Measurements from ENCODE around the gene HK3.

HK3 gene

DNA sequence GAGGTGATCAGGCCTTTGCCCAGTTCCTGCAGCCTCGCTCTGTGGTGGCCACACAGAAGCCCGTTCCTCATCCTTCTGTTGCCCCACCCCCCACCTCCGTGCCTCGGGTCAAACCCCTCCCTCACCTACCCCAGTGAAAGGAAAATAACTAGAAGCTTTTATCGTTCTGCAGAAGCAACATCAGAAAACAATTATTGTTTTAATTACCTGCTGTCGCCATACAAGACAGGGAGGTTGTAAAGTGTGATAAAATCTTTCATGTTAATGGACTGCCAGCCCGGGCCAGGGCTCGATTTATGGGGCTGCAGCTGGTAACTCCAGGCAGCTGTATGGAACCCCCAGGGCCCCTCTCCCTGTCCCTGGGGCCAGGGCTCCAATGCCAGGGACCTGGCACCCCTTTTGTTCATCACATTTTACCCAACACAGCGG is 68.1 kb downstream of the HK3 start:
- Mint-ChIP-seq H3K27me3 (peaks cover 35 to 40% of the 10 kb centered on the region in 2 donors), H3K9me3 (peaks cover 4 to 5% of the 10 kb centered on the region in 2 donors), H3K4me3 (no peak overlapping the region), H3K27ac (no peak overlapping the region), H3K36me3 (peaks cover 0 to 3% of the 10 kb centered on the region in 2 donors), H3K4me1 (peaks cover 3 to 9% of the 10 kb centered on the region in 2 donors)
- ATAC-seq (replicated peaks) = no peak
- no peak for DNase-seq
